H9 (cell line): ENCODE measurements around the gene NT5DC3. TPM values are rescaled to one million over a fixed set of nuclear protein-coding genes. Genes with fewer than 3 reads are reported as not detected.
A peak's percentile ranks its signal among the peaks of the same experiment; 100 is the strongest.

ENCODE experiments used
- DNase-seq: peaks from one replicate; pipeline ENCODE4 v3.0.0-alpha.2; 2017
- H2AFZ ChIP-seq: one replicate; pipeline ENCODE4 v1.6.1; 2013; ENCODE audit warnings: mild to moderate bottlenecking, low read length, control low read depth, moderate library complexity
- H2AK5ac ChIP-seq: 2 replicates; pipeline ENCODE4 v1.6.1; 2013; ENCODE audit warnings: low read length, control low read depth, mixed read lengths; ENCODE audit not compliant: insufficient read length
- H2BK120ac ChIP-seq: one replicate; pipeline ENCODE4 v1.6.1; 2013; ENCODE audit warnings: low read depth, mild to moderate bottlenecking, low read length, control low read depth, inconsistent platforms; ENCODE audit not compliant: poor library complexity, severe bottlenecking
- H2BK12ac ChIP-seq: 2 replicates; pipeline ENCODE4 v1.6.1; 2013; ENCODE audit warnings: low read length, control low read depth, mixed read lengths, low read depth; ENCODE audit not compliant: insufficient read length
- H2BK15ac ChIP-seq: 2 replicates; pipeline ENCODE4 v1.6.1; 2013; ENCODE audit warnings: low read depth, low read length, control low read depth
- H2BK20ac ChIP-seq: one replicate; pipeline ENCODE4 v1.6.1; 2013; ENCODE audit warnings: low read depth, mild to moderate bottlenecking, low read length, control low read depth, inconsistent platforms; ENCODE audit not compliant: poor library complexity, severe bottlenecking
- H2BK5ac ChIP-seq: 2 replicates; pipeline ENCODE4 v1.6.1; 2013; ENCODE audit warnings: low read length, control low read depth, mixed read lengths; ENCODE audit not compliant: insufficient read length
- H3K14ac ChIP-seq: 2 replicates; pipeline ENCODE4 v1.6.1; 2013; ENCODE audit warnings: low read length, control low read depth; ENCODE audit not compliant: insufficient read depth
- H3K18ac ChIP-seq: 2 replicates; pipeline ENCODE4 v1.6.1; 2013; ENCODE audit warnings: low read depth, mild to moderate bottlenecking, mixed read lengths, low read length, control low read depth; ENCODE audit not compliant: insufficient read length
- H3K23ac ChIP-seq: 2 replicates; pipeline ENCODE4 v1.6.1; 2013; ENCODE audit warnings: low read length, control low read depth, mixed read lengths, low read depth; ENCODE audit not compliant: insufficient read length
- H3K23me2 ChIP-seq: 2 replicates; pipeline ENCODE4 v1.6.1; 2013; ENCODE audit warnings: low read depth, mild to moderate bottlenecking, mixed read lengths, low read length, control low read depth; ENCODE audit not compliant: insufficient read length, poor library complexity, severe bottlenecking
- H3K27ac ChIP-seq: 2 replicates; pipeline ENCODE4 v1.5.1; 2013; ENCODE audit warnings: low read length, control low read depth, mixed read lengths, low read depth; ENCODE audit not compliant: insufficient read length
- H3K27me3 ChIP-seq: 2 replicates; pipeline ENCODE4 v1.6.1; 2013; ENCODE audit warnings: low read length, control low read depth, inconsistent platforms; ENCODE audit not compliant: insufficient read depth
- H3K4ac ChIP-seq: 2 replicates; pipeline ENCODE4 v1.6.1; 2013; ENCODE audit warnings: low read depth, mild to moderate bottlenecking, control low read depth, inconsistent platforms, low read length, moderate library complexity
- H3K4me1 ChIP-seq: 2 replicates; pipeline ENCODE4 v1.6.1; 2013; ENCODE audit warnings: low read length, control low read depth, inconsistent platforms; ENCODE audit not compliant: insufficient read depth
- H3K4me2 ChIP-seq: 2 replicates; pipeline ENCODE4 v1.6.1; 2013; ENCODE audit warnings: low read length, control low read depth, mixed read lengths; ENCODE audit not compliant: insufficient read length, insufficient read depth
- H3K56ac ChIP-seq: 2 replicates; pipeline ENCODE4 v1.6.1; 2013; ENCODE audit warnings: low read depth, mild to moderate bottlenecking, mixed read lengths, low read length, control low read depth; ENCODE audit not compliant: insufficient read length
- H3K79me1 ChIP-seq: 2 replicates; pipeline ENCODE4 v1.6.1; 2013; ENCODE audit warnings: low read depth, mild to moderate bottlenecking, moderate library complexity, low read length, control low read depth, inconsistent platforms; ENCODE audit not compliant: insufficient read depth, poor library complexity, severe bottlenecking
- H3K79me2 ChIP-seq: 2 replicates; pipeline ENCODE4 v1.6.1; 2013; ENCODE audit warnings: low read length, control low read depth, inconsistent platforms; ENCODE audit not compliant: insufficient read depth
- H3K9ac ChIP-seq: 2 replicates; pipeline ENCODE4 v1.6.1; 2013; ENCODE audit warnings: low read length, control low read depth, mixed read lengths; ENCODE audit not compliant: insufficient read length; ENCODE audit errors: extremely low read depth
- H3K9me3 ChIP-seq: one replicate; pipeline ENCODE4 v1.6.1; 2013; ENCODE audit warnings: low read depth, low read length, inconsistent platforms; ENCODE audit not compliant: control insufficient read depth
- H3T11ph ChIP-seq: one replicate; pipeline ENCODE4 v1.6.1; 2013; ENCODE audit warnings: mild to moderate bottlenecking, low read length, control low read depth, inconsistent platforms
- H4K20me1 ChIP-seq: one replicate; pipeline ENCODE4 v1.6.1; 2013; ENCODE audit not compliant: control insufficient read depth, insufficient read length, insufficient read depth
- H4K5ac ChIP-seq: 2 replicates; pipeline ENCODE4 v1.6.1; 2013; ENCODE audit warnings: low read depth, mild to moderate bottlenecking, mixed read lengths, low read length, control low read depth; ENCODE audit not compliant: insufficient read length
- H4K8ac ChIP-seq: replicated peaks from 2 replicates; pipeline ENCODE4 v1.6.1; 2013; ENCODE audit warnings: low read length, control low read depth, mixed read lengths, low read depth; ENCODE audit not compliant: insufficient read length
- H4K91ac ChIP-seq: 2 replicates; pipeline ENCODE4 v1.6.1; 2013; ENCODE audit warnings: low read depth, mild to moderate bottlenecking, moderate library complexity, mixed read lengths, low read length, control low read depth; ENCODE audit not compliant: insufficient read length
- H3K27ac Mint-ChIP-seq, 3 experiments: 2 replicates in 2 of 3; 3 replicates in 1 of 3; pipeline ENCODE4 v1.8.0; 2020 to 2021; ENCODE audit warnings: mixed read lengths in 3 of 3, mild to moderate bottlenecking in 1 of 3, moderate library complexity in 1 of 3
- H3K27me3 Mint-ChIP-seq: 2 replicates; pipeline ENCODE4 v1.8.0; 2021; ENCODE audit warnings: low read depth, mild to moderate bottlenecking, moderate library complexity, mixed read lengths
- H3K36me3 Mint-ChIP-seq, 3 experiments: 2 replicates in 2 of 3; 3 replicates in 1 of 3; pipeline ENCODE4 v1.8.0; 2020 to 2021; ENCODE audit warnings: low read depth in 3 of 3, mixed read lengths in 3 of 3; ENCODE audit not compliant: insufficient read depth in 1 of 3
- H3K4me1 Mint-ChIP-seq, 2 experiments: 2 replicates each; pipeline ENCODE4 v1.8.0; 2020; ENCODE audit warnings: mixed read lengths in 2 of 2
- H3K4me3 Mint-ChIP-seq, 2 experiments: 2 replicates in 1 of 2; 3 replicates in 1 of 2; pipeline ENCODE4 v1.8.0; 2020 to 2021; ENCODE audit warnings: mild to moderate bottlenecking in 2 of 2, mixed read lengths in 2 of 2, moderate library complexity in 1 of 2
- H3K9me3 Mint-ChIP-seq, 2 experiments: 2 replicates in 1 of 2; 3 replicates in 1 of 2; pipeline ENCODE4 v1.8.0; 2020; ENCODE audit warnings: mild to moderate bottlenecking in 2 of 2, mixed read lengths in 2 of 2, moderate library complexity in 1 of 2
- WGBS: extraction: QIAGEN DNeasy Blood & Tissue Kit; methylation state at CpG from one replicate; pipeline ENCODE4 v1.1.7; 2013; ENCODE audit warnings: missing lambda C conversion rate, low lambda C conversion rate, mixed read lengths; ENCODE audit not compliant: insufficient read length; ENCODE audit errors: extremely low coverage; 5-methylcytosine and 5-hydroxymethylcytosine counted together
- total RNA-seq: library from RNA; stranded (reverse); gene quantifications from 2 replicates; pipeline ENCODE4 v1.2.1, GENCODE V29; 2021
- TF ChIP-seq, protein P1 (sequence below): fragments of 200-600 bp; sonication (generic); conservative IDR thresholded peaks from 3 replicates; pipeline ENCODE4 v1.8.0; 2021; ENCODE audit warnings: antibody characterized with exemption, mild to moderate bottlenecking

Gene NT5DC3
- total RNA-seq, 1 experiment from 2014 or later: 13.6 TPM

DNA sequence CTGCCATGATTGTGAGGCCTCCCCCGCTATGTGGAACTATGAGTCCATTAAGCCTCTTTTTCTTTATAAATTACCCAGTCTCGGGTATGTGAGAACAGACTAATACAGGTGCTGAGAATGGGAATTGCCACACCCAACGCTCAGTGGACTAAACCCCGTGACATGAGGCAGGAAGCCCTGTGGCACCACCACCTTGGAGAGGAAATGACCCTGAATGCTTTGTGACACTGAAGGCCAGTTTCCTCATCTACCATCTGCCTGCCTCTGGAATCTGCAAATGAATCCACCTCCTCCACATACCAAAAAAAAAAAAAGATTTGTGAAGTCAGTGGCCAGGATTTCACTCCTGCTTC, 41.6 kb downstream of the NT5DC3 start:
- Histone ChIP-seq H4K8ac (no peak overlapping the region), H3K27me3 (no peaks in the 10 kb centered on the region), H2BK20ac (no peak overlapping the region), H3K9me3 (no peaks in the 10 kb centered on the region), H3K18ac (no peak overlapping the region), H3K23me2 (no peaks in the 10 kb centered on the region), H2BK5ac (no peak overlapping the region), H2AK5ac (no peak overlapping the region), H2BK120ac (no peak overlapping the region), H3T11ph (no peak overlapping the region), H3K14ac (no peak overlapping the region), H3K27ac (no peak overlapping the region), H2BK15ac (no peak overlapping the region), H3K4me1 (no peaks in the 10 kb centered on the region), H4K91ac (no peak overlapping the region), H3K56ac (no peak overlapping the region), H3K23ac (no peak overlapping the region), H3K9ac (no peak overlapping the region), H3K79me2 (no peaks in the 10 kb centered on the region), H3K4ac (no peak overlapping the region), H4K20me1 (no peaks in the 10 kb centered on the region), H2AFZ (no peak overlapping the region), H2BK12ac (no peak overlapping the region), H3K4me2 (no peak overlapping the region), H4K5ac (no peak overlapping the region), H3K79me1 (no peaks in the 10 kb centered on the region)
- DNase-seq: no peak
- H3K4me1 Mint-ChIP-seq: peaks cover 5 to 24% of the 10 kb centered on the region in 2 experiments
- no peaks in the 10 kb centered on the region for H3K9me3 Mint-ChIP-seq
- peaks cover 22 to 42% (median 27%) of the 10 kb centered on the region in 3 experiments; a peak in 6 of 7 replicates for H3K36me3 Mint-ChIP-seq
- WGBS: no CpG with 5 or more reads among the region's 4 CpGs
- H3K4me3 Mint-ChIP-seq: no peak overlapping the region
- no peaks in the 10 kb centered on the region for H3K27me3 Mint-ChIP-seq
- TF ChIP-seq, protein P1, sequence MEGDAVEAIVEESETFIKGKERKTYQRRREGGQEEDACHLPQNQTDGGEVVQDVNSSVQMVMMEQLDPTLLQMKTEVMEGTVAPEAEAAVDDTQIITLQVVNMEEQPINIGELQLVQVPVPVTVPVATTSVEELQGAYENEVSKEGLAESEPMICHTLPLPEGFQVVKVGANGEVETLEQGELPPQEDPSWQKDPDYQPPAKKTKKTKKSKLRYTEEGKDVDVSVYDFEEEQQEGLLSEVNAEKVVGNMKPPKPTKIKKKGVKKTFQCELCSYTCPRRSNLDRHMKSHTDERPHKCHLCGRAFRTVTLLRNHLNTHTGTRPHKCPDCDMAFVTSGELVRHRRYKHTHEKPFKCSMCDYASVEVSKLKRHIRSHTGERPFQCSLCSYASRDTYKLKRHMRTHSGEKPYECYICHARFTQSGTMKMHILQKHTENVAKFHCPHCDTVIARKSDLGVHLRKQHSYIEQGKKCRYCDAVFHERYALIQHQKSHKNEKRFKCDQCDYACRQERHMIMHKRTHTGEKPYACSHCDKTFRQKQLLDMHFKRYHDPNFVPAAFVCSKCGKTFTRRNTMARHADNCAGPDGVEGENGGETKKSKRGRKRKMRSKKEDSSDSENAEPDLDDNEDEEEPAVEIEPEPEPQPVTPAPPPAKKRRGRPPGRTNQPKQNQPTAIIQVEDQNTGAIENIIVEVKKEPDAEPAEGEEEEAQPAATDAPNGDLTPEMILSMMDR: no peak
- H3K27ac Mint-ChIP-seq: peak overlapping the region in 2 of 3 experiments; percentile 39 to 68; a peak in 2 of 7 replicates
